Hepatic stellate cell (primary cell): ENCODE measurements around the gene FADS6.

Source experiments
- DNase-seq: peaks from one replicate; pipeline ENCODE4 v3.0.0; 2011; ENCODE audit warnings: low spot score

The FADS6 gene

GRCh38 chr17:74866198-74866835 lies 27.1 kb downstream of the FADS6 start:
- DNase-seq, result no peak

GRCh38 chr17:74865504-74866197 lies 27.8 kb downstream of the FADS6 start:
- no peak for DNase-seq

- peak; percentile 88 for DNase-seq
Observed at GRCh38 chr17:74864866-74865395, 28.5 kb downstream of the FADS6 start.

GRCh38 chr17:74864297-74864865 lies 29.1 kb downstream of the FADS6 start:
- DNase-seq, result no peak

GRCh38 chr17:74863420-74864296 lies 29.8 kb downstream of the FADS6 start:
- DNase-seq, result no peak

GRCh38 chr17:74862919-74863318 lies 30.5 kb downstream of the FADS6 start:
- no peak for DNase-seq

- DNase-seq, result peak; percentile 72
Observed at GRCh38 chr17:74862108-74862901, 31.1 kb downstream of the FADS6 start.

GRCh38 chr17:74861662-74862107 lies 31.7 kb downstream of the FADS6 start:
- DNase-seq, result no peak

- no peak for DNase-seq
Observed at GRCh38 chr17:74860872-74861661, 32.4 kb downstream of the FADS6 start.

GRCh38 chr17:74860229-74860871 lies 33.1 kb downstream of the FADS6 start:
- no peak for DNase-seq

- no peak for DNase-seq
Observed at GRCh38 chr17:74859459-74860228, 33.8 kb downstream of the FADS6 start, which contains the start of gene GRIN2C. Gene GRIN2C (minus strand): TSS chr17:74859885. CDS start chr17:74855092, 4,793 bp downstream.

- DNase-seq, result no peak
Observed at GRCh38 chr17:74858672-74859458, 34.6 kb downstream of the FADS6 start.

GRCh38 chr17:74857191-74857590 lies 36.2 kb downstream of the FADS6 start:
- DNase-seq, result no peak

- no peak for DNase-seq
Observed at GRCh38 chr17:74856112-74856511, 37.3 kb downstream of the FADS6 start.

GRCh38 chr17:74855323-74855722 lies 38.1 kb downstream of the FADS6 start:
- no peak for DNase-seq

GRCh38 chr17:74854792-74855191 lies 38.6 kb downstream of the FADS6 start:
- DNase-seq, result no peak

GRCh38 chr17:74853669-74854068 lies 39.8 kb downstream of the FADS6 start:
- no peak for DNase-seq

- no peak for DNase-seq
Observed at GRCh38 chr17:74853048-74853397, 40.4 kb downstream of the FADS6 start.
